LNCaP clone FGC (cell line): ENCODE measurements around the gene MAN1A2.

Source experiments
- DNase-seq: peaks from one replicate; pipeline ENCODE4 v3.0.0-alpha.2; 2011; ENCODE audit warnings: low read depth
- H3K4me3 ChIP-seq: 2 replicates; pipeline ENCODE4 v1.5.1; 2011; ENCODE audit warnings: mild to moderate bottlenecking, low read depth, low read length, control low read depth
- TF ChIP-seq, protein P1 (sequence below): IDR thresholded peaks from 2 replicates; pipeline ENCODE4 v1.5.1; 2012; ENCODE audit warnings: mild to moderate bottlenecking; ENCODE audit not compliant: control insufficient read depth, insufficient read depth; ENCODE audit errors: extremely low read depth

The MAN1A2 gene

GRCh38 chr1:117327011-117327410 lies 40.2 kb upstream of the MAN1A2 start:
- no peak for DNase-seq
- TF ChIP-seq, protein P1, sequence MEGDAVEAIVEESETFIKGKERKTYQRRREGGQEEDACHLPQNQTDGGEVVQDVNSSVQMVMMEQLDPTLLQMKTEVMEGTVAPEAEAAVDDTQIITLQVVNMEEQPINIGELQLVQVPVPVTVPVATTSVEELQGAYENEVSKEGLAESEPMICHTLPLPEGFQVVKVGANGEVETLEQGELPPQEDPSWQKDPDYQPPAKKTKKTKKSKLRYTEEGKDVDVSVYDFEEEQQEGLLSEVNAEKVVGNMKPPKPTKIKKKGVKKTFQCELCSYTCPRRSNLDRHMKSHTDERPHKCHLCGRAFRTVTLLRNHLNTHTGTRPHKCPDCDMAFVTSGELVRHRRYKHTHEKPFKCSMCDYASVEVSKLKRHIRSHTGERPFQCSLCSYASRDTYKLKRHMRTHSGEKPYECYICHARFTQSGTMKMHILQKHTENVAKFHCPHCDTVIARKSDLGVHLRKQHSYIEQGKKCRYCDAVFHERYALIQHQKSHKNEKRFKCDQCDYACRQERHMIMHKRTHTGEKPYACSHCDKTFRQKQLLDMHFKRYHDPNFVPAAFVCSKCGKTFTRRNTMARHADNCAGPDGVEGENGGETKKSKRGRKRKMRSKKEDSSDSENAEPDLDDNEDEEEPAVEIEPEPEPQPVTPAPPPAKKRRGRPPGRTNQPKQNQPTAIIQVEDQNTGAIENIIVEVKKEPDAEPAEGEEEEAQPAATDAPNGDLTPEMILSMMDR = no peak
- no peak overlapping the region for H3K4me3 ChIP-seq

DNA sequence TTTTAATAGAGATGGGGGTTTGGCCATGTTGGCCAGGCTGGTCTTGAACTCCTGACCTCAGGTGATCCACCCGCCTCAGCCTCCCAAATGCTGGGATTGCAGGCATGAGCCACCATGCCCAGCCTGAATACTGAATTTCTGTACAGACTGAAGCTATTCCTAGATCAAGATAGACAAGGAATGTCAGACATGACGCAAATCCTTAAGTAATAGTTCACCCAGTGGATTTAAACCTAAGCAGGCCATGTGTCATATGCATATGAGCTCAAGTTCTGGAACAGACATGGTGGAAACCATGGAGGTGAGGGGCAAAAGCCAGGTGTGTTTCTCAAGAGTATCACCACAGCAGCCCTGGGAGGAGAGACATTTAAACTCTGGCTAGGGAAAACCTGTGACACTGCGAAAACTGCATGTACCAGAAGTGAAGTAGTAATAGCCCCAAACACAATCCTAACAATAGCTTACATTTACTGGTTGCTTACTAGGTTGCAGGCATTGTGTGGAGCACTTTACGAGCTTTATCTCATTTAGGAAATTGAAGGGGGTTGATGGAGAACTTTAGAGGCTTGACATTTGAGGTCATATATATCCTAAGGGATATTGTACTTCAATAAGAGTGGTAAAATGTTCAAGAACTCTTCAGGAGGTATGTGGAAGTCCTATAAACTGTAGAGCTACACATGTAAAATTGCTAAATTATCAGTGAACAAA lies 31.7 kb upstream of the MAN1A2 start:
- TF ChIP-seq, protein P1 = no peak
- no peak for DNase-seq
- H3K4me3 ChIP-seq = no peak overlapping the region

DNA sequence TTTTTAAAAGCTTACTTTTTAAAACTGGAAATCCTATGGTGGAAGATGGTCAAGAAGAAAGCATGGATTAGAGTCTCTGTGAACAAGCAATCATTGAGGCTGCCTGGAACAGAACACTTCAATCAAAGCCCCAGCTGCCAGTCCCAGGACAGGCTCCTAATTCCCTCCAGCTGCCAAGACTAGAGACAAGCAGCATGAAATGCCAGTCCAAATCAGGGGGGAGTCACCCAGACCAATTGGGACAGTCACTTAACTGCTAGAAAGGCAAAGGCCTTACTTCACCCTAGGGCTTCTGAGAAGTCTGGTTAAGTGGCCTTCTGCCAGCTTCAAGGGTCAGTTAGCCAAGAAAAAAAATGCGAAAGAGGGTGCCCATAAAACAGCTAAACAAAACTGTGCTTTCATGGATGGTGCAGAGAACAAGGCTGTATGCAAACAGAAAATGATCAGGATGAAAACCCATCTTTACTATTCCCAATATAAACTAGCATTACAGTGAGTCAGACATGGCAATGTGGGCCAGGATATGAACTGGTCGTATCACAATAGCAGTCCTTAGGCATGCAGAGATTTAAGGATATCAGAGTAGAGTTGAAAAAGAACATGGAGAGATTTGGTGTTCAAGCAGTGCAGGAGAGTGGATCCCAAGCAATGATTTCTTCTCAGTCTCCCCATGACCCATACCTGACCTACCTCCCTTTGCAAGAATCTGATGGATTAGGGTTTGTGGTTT lies 31.0 kb upstream of the MAN1A2 start:
- H3K4me3 ChIP-seq = no peak overlapping the region
- TF ChIP-seq, protein P1 = no peak
- DNase-seq = no peak

DNA sequence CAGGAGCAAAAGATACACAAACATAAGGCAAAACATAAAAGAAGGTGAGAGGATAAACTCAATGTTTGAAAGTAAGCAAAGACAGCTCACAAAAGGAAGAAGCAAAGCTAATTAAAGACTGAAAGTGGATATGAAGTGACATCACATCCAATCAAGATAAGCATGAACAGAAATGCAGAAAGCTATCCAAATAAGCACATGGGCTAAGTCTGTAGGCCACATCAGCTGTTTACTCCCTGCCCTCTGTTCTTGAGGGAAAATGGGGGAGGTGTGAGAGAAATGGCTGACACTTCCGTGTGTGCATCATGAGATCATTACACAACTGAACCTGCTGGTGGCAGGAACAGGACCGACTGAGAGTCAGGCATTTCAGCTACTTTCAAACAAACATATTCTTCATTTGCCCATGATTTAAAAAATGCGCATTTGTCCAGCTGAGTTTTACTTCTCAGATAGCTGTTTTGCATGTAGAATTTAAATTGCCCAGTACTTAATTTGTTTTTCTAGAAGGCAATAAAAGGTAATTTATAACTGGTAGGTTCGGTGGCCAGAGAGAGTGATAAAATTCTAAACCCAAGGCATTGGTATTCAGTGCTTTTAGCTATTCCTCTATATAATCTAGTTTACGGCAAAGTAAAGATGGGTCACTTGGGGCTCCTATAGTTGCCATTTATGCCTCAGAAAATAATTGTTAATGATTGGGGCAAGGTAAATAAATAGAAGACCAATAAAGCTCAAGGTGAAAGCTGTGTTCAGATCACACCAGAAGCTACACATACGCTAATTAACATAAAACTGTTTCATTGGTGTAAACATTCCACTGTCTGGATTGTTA lies 27.2 kb upstream of the MAN1A2 start:
- H3K4me3 ChIP-seq = no peak overlapping the region
- TF ChIP-seq, protein P1 = peak; percentile 22; the same call in 1 of the 2 replicates
- DNase-seq = no peak

DNA sequence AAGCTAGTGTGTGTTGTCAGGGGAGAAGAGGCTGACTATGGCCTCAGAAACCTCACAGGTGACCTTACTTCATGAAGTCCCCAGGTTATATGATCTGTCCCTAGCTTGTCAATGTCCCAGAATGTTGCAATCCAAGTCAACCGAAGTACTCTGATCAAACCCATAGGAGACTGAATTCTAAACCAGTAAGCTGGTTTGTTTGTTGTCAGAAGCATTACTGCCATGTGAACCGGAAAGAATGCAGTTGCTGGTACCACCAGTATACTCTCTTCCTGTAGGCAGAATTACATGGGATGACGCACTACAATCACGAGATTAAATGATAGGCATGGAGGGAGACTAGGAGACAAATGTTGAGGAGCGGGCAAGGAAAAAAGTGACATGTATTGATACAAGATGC lies 26.1 kb upstream of the MAN1A2 start:
- TF ChIP-seq, protein P1 = no peak
- H3K4me3 ChIP-seq = no peak overlapping the region
- DNase-seq = no peak

- H3K4me3 ChIP-seq = no peak overlapping the region
- TF ChIP-seq, protein P1 = no peak
- DNase-seq = no peak
Measured at GRCh38 chr1:117342397-117342796, 24.9 kb upstream of the MAN1A2 start.
